Endothelial cell of umbilical vein (primary cell): ENCODE data around the gene KDM5B. TPM values are rescaled to one million over a fixed set of nuclear protein-coding genes. Genes with fewer than 3 reads are reported as not detected.

ENCODE experiments used
- BruUV-seq: library from RNA; stranded (reverse); fragments of 400-500 nt; replicated peaks from 2 replicates; lab custom pipeline; 2021; lab: Mats Ljungman, UMichigan
- CTCF ChIA-PET: fragments of 300-600, 350-600 bp; sonication (Branson Sonifier 250); formaldehyde crosslinking; loops from one replicate; lab custom pipeline; 2021; ENCODE audit warnings: antibody characterized with exemption, inconsistent platforms; lab: Charles Lee
- POLR2A ChIA-PET: fragments of 300-600, 350-600 bp; sonication (Branson Sonifier 250); formaldehyde crosslinking; loops from one replicate; lab custom pipeline; 2021; ENCODE audit warnings: antibody characterized with exemption, inconsistent platforms; lab: Charles Lee
- DNase-seq: peaks from one replicate; pipeline ENCODE4 v3.0.0-alpha.2; 2011; ENCODE audit warnings: low read depth, low spot score
- FAIRE-seq: peaks from 2 replicates; lab custom pipeline; 2011; peaks lifted over from hg19 to GRCh38; lab: Jason Lieb, UNC
- H2AFZ ChIP-seq: 2 replicates; pipeline ENCODE4 v1.6.0; 2012; ENCODE audit warnings: low read depth, low read length, control low read depth, inconsistent platforms
- H3K27ac ChIP-seq: 2 replicates; pipeline ENCODE4 v1.5.1; 2011; ENCODE audit warnings: low read depth, mild to moderate bottlenecking, control low read depth, low read length, moderate library complexity; ENCODE audit not compliant: insufficient read depth
- H3K27me3 ChIP-seq, 2 experiments: 2 replicates each; pipeline versions ENCODE4 v1.6.0 to v1.6.1; 2011; ENCODE audit warnings: low read length in 2 of 2, mixed read lengths in 1 of 2; ENCODE audit not compliant: control insufficient read depth in 2 of 2, insufficient read depth in 2 of 2
- H3K36me3 ChIP-seq, 2 experiments: 2 replicates in 1 of 2; 3 replicates in 1 of 2; pipeline ENCODE4 v1.5.1; 2011; ENCODE audit warnings: low read length in 2 of 2, mild to moderate bottlenecking in 1 of 2, moderate library complexity in 1 of 2; ENCODE audit not compliant: control insufficient read depth in 2 of 2, insufficient read depth in 2 of 2; ENCODE audit errors: extremely low read depth in 1 of 2
- H3K4me1 ChIP-seq: 3 replicates; pipeline ENCODE4 v1.5.1; 2011; ENCODE audit warnings: mild to moderate bottlenecking, low read length; ENCODE audit not compliant: control insufficient read depth, insufficient read depth; ENCODE audit errors: extremely low read depth
- H3K4me2 ChIP-seq: 2 replicates; pipeline ENCODE4 v1.6.1; 2011; ENCODE audit warnings: low read length, control low read depth, mixed read lengths; ENCODE audit not compliant: insufficient read depth
- H3K4me3 ChIP-seq, 3 experiments: fragments of 200-600 bp in 1 of 3; sonication (generic), shearing (Covaris generic) in 1 of 3; replicated peaks in 1 of 3; 2 replicates each; pipeline ENCODE4 v1.5.1; 2011 to 2016; ENCODE audit warnings: control low read depth in 3 of 3, low read length in 3 of 3, mild to moderate bottlenecking in 2 of 3, inconsistent platforms in 1 of 3, low read depth in 1 of 3, moderate library complexity in 1 of 3; ENCODE audit not compliant: insufficient read depth in 1 of 3
- H3K79me2 ChIP-seq: 2 replicates; pipeline ENCODE4 v1.6.0; 2012; ENCODE audit warnings: low read length, inconsistent platforms; ENCODE audit not compliant: control insufficient read depth, insufficient read depth
- H3K9ac ChIP-seq: replicated peaks from 2 replicates; pipeline ENCODE3; 2011; ENCODE audit warnings: low read length, control low read depth; ENCODE audit not compliant: insufficient read depth; ENCODE audit errors: extremely low read depth
- H3K9me1 ChIP-seq: replicated peaks from 3 replicates; pipeline ENCODE4 v1.6.0; 2011; ENCODE audit warnings: mild to moderate bottlenecking, low read length; ENCODE audit not compliant: control insufficient read depth, insufficient read depth; ENCODE audit errors: extremely low read depth
- H3K9me3 ChIP-seq: replicated peaks from 2 replicates; pipeline ENCODE4 v1.5.1; 2012; ENCODE audit warnings: low read length, inconsistent platforms; ENCODE audit not compliant: control insufficient read depth, insufficient read depth
- H4K20me1 ChIP-seq: replicated peaks from 2 replicates; pipeline ENCODE3; 2011; ENCODE audit warnings: mild to moderate bottlenecking, low read length; ENCODE audit not compliant: control insufficient read depth, insufficient read depth; ENCODE audit errors: extremely low read depth
- EZH2 ChIP-seq: IDR thresholded peaks from 2 replicates; pipeline ENCODE4 v1.6.1; 2012; ENCODE audit warnings: borderline replicate concordance, low read depth, mild to moderate bottlenecking, moderate library complexity, low read length, inconsistent platforms; ENCODE audit not compliant: severe bottlenecking
- FOS ChIP-seq: IDR thresholded peaks from 2 replicates; pipeline ENCODE4 v1.6.1; 2011; ENCODE audit warnings: mild to moderate bottlenecking, low read length, moderate library complexity, borderline replicate concordance; ENCODE audit not compliant: insufficient read depth
- GATA2 ChIP-seq: IDR thresholded peaks from 2 replicates; pipeline ENCODE4 v1.7.0; 2011; ENCODE audit warnings: low read depth, mild to moderate bottlenecking, moderate library complexity, mixed read lengths, low read length; ENCODE audit not compliant: insufficient read length, insufficient read depth
- JUN ChIP-seq: IDR thresholded peaks from 2 replicates; pipeline ENCODE4 v1.6.1; 2011; ENCODE audit warnings: borderline replicate concordance, low read depth; ENCODE audit not compliant: insufficient read length, insufficient read depth
- MAX ChIP-seq: IDR thresholded peaks from 2 replicates; pipeline ENCODE4 v1.6.1; 2011; ENCODE audit not compliant: insufficient read depth, insufficient read length
- MYC ChIP-seq: IDR thresholded peaks from one replicate; pipeline ENCODE4 v1.6.1; 2011; ENCODE audit warnings: mild to moderate bottlenecking, low read depth, low read length
- POLR2A ChIP-seq: IDR thresholded peaks from 2 replicates; pipeline ENCODE4 v1.6.1; 2012; ENCODE audit warnings: low read depth, mild to moderate bottlenecking, control low read depth, low read length
- POLR2AphosphoS5 ChIP-seq: IDR thresholded peaks from 2 replicates; pipeline ENCODE4 v1.6.1; 2012; ENCODE audit warnings: low read depth, mild to moderate bottlenecking, control low read depth, low read length, moderate library complexity; ENCODE audit not compliant: insufficient read depth
- dilution Hi-C: fragments of 300-500 bp; cut with MboI; formaldehyde crosslinking; loops from one replicate; pipeline ENCODE4 v1.15.0; 2019; ENCODE audit warnings: low sequenced_read_pairs; ENCODE audit not compliant: extremely low pct_ligation_motif_present
- intact Hi-C: fragments of 100-400 bp; cut with micrococcal nuclease; formaldehyde crosslinking; loops from one replicate; pipeline ENCODE4 v1.10.0; 2022
- polyA plus RNA-seq, 4 experiments: library from polyadenylated mRNA; depleted of rRNA in 3 of 4; stranded (reverse) in 3 of 4; unstranded in 1 of 4; fragments of >200 nt; gene quantifications; 2 replicates each; pipeline versions ENCODE4 v1.2.1 to v1.2.3, GENCODE V29; 2011 to 2012; ENCODE audit warnings: missing spikeins in 1 of 4
- total RNA-seq: library from RNA; stranded (reverse); gene quantifications from 2 replicates; pipeline ENCODE4 v1.2.3, GENCODE V29; 2021
- TF ChIP-seq, protein P1 (sequence below), 2 donors: IDR thresholded peaks; 1 replicate in 1 of 2; 2 replicates in 1 of 2; pipeline ENCODE4 v1.5.1; 2011; ENCODE audit warnings: low read length in 2 of 2, mild to moderate bottlenecking in 2 of 2, moderate library complexity in 2 of 2, control low read depth in 1 of 2, inconsistent platforms in 1 of 2, low read depth in 1 of 2; ENCODE audit not compliant: insufficient read depth in 1 of 2; ENCODE audit errors: extremely low read depth in 1 of 2

KDM5B gene
- total and polyA plus RNA-seq, 2 donors (not counting 3 experiments of a cell fraction or from before 2014, with no cell fraction given), result 25.2 to 65.5 TPM

DNA sequence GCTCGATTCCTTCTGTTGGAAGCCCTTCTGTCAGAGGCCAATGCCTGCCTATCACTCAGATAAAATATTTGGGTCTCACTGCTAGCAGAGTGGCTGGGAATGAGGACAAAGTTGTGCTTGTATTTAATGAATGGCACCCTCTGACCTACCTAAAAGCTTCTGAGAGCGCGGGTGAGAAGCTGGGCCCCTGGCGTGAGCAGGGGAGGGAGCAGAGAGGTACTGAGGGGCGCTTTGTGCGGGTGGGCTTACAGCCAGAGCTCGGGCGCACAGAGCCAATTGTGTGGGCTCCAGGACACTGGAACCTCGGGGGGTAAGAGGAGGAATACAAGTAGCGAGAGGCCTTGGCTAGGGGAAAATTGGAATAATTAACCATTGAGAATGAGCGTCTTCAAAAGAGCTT is 34.9 kb upstream of the KDM5B start:
- Histone ChIP-seq H3K4me1 (no peaks in the 10 kb centered on the region), H3K4me2 (no peak overlapping the region), H2AFZ (no peak overlapping the region), H3K27me3 (peaks cover 0 to 6% of the 10 kb centered on the region in 2 experiments), H3K27ac (no peak overlapping the region), H3K4me3 (no peak overlapping the region), H3K79me2 (no peaks in the 10 kb centered on the region), H3K9me3 (no peaks in the 10 kb centered on the region), H4K20me1 (no peaks in the 10 kb centered on the region), H3K9ac (no peak overlapping the region), H3K36me3 (no peaks in the 10 kb centered on the region), H3K9me1 (no peaks in the 10 kb centered on the region)
- CTCF ChIA-PET, result interaction anchor here (1.1 to 1.4 kb wide), 2 partner anchors 11 to 18 kb away, joined by 3 to 4 read pairs; no protein-coding TSS in a partner anchor
- no peak for TF ChIP-seq POLR2AphosphoS5
- no peak for TF ChIP-seq MYC
- TF ChIP-seq, protein P1, sequence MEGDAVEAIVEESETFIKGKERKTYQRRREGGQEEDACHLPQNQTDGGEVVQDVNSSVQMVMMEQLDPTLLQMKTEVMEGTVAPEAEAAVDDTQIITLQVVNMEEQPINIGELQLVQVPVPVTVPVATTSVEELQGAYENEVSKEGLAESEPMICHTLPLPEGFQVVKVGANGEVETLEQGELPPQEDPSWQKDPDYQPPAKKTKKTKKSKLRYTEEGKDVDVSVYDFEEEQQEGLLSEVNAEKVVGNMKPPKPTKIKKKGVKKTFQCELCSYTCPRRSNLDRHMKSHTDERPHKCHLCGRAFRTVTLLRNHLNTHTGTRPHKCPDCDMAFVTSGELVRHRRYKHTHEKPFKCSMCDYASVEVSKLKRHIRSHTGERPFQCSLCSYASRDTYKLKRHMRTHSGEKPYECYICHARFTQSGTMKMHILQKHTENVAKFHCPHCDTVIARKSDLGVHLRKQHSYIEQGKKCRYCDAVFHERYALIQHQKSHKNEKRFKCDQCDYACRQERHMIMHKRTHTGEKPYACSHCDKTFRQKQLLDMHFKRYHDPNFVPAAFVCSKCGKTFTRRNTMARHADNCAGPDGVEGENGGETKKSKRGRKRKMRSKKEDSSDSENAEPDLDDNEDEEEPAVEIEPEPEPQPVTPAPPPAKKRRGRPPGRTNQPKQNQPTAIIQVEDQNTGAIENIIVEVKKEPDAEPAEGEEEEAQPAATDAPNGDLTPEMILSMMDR (IDR thresholded peaks at IDR 0.05; ENCODE audit: extremely low read depth in 1 of 2, insufficient read depth in 1 of 2, low read depth in 1 of 2, low read length in 2 of 2), result no peak
- no peak for TF ChIP-seq EZH2
- no peak for TF ChIP-seq GATA2
- TF ChIP-seq FOS, result no peak
- TF ChIP-seq JUN, result no peak
- no peak for TF ChIP-seq MAX
- TF ChIP-seq POLR2A, result no peak
- intact Hi-C loops (no loop called here), dilution Hi-C loops (no loop called here)
- no TSS peak for BruUV-seq
- POLR2A ChIA-PET, result interaction anchor here (0.6 kb wide), 1 partner anchor 110 kb away, joined by 5 read pairs; no protein-coding TSS in a partner anchor
- DNase-seq, result no peak
- no peak for FAIRE-seq
